SK-N-MC (cell line): Measurements from ENCODE around the gene TMEM14C.
"Not testable (repeated sequence)": the region's sequence is repeated elsewhere in the genome, so short reads cannot be mapped to it uniquely, and the experiment has no call there.

Experiments used
- EZH2 ChIP-seq: fragments of 200-600 bp; sonication (generic); IDR thresholded peaks from one replicate; pipeline ENCODE4 v1.6.1; 2017; ENCODE audit warnings: antibody characterized with exemption
- POLR2AphosphoS5 ChIP-seq: IDR thresholded peaks from 2 replicates; pipeline ENCODE4 v1.6.1; 2012; ENCODE audit warnings: mild to moderate bottlenecking, low read depth, low read length, borderline replicate concordance

DNA sequence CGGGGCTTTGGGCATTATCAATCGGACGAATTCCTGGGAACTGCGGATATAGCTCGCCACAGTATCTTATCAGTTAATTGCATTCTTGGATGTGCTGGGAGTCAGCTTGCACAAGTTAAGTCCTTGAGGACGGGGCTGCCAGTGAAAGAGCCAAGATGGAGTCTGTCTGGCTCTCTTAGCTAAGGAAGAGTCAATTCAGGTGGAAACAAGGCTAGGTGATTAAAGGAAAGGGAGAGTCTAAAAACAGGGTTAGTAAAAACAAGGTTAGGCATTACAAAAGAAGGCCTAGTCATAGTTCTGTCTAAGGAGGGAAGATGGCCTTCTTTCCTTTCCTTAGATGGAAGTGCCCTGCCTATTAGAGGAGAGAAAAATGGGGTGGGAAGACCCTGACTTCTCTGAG, 27.7 kb downstream of the TMEM14C start:
- not testable (repeated sequence) for TF ChIP-seq POLR2AphosphoS5, EZH2
